Mucosa of descending colon (tissue), 3 donors: ENCODE data around the gene SUSD6. TPM values are rescaled to one million over a fixed set of nuclear protein-coding genes. Genes with fewer than 3 reads are reported as not detected.
A peak's percentile ranks its signal among the peaks of the same experiment; 100 is the strongest.

Experiments used
- ATAC-seq: fragments of 200-7000 bp; cut with Tn5 transposase; one replicate; pipeline ENCODE4 v1.9.1; 2020; ENCODE audit warnings: mild to moderate bottlenecking, moderate library complexity
- DNase-seq, 3 donors: peaks; one replicate each; pipeline ENCODE4 v3.0.0-alpha.2; 2020
- H3K36me3 ChIP-seq: fragments of 200-600 bp; one replicate; pipeline ENCODE4 v1.8.0; 2021; ENCODE audit warnings: low read depth, mild to moderate bottlenecking
- H3K4me1 ChIP-seq: fragments of 200-600 bp; one replicate; pipeline ENCODE4 v1.8.0; 2021; ENCODE audit warnings: low read depth, mild to moderate bottlenecking
- H3K4me3 ChIP-seq: fragments of 200-600 bp; one replicate; pipeline ENCODE4 v1.8.0; 2021; ENCODE audit warnings: mild to moderate bottlenecking
- H3K9me3 ChIP-seq: fragments of 200-600 bp; one replicate; pipeline ENCODE4 v1.8.0; 2021; ENCODE audit warnings: mild to moderate bottlenecking
- intact Hi-C, 2 donors: fragments of 100-400 bp; cut with DNase I in 1 of 2; cut with micrococcal nuclease in 1 of 2; formaldehyde crosslinking; loops; one replicate each; pipeline versions ENCODE4 v1.11.0 to v1.11.1; 2022; cut with DNase I, micrococcal nuclease
- total RNA-seq, 3 donors: library from RNA; stranded (reverse); fragmentation: NEBNext Ultra II Directional in 2 of 3; extraction: Animal tissue kit (Norgen Biotek cat#: 25700) in 2 of 3; gene quantifications; one replicate each; pipeline versions ENCODE4 v1.2.1 to v1.2.4, GENCODE V29; 2021 to 2023
- TF ChIP-seq, protein P1 (sequence below): fragments of 200-600 bp; IDR thresholded peaks from one replicate; pipeline ENCODE4 v1.8.0; 2022; ENCODE audit warnings: antibody characterized with exemption, mild to moderate bottlenecking
- donor health status: DM: no; HTN: no; CAD: no; lungs with moderate emphysema.
- donor health status: DM: no; HTN: no; CAD: no.
- donor health status: DM: no; HTN: yes; CAD: no.

Gene SUSD6
- total RNA-seq, 3 donors from 2014 or later = 56.3 to 98.3 (median 95.6) TPM

DNA sequence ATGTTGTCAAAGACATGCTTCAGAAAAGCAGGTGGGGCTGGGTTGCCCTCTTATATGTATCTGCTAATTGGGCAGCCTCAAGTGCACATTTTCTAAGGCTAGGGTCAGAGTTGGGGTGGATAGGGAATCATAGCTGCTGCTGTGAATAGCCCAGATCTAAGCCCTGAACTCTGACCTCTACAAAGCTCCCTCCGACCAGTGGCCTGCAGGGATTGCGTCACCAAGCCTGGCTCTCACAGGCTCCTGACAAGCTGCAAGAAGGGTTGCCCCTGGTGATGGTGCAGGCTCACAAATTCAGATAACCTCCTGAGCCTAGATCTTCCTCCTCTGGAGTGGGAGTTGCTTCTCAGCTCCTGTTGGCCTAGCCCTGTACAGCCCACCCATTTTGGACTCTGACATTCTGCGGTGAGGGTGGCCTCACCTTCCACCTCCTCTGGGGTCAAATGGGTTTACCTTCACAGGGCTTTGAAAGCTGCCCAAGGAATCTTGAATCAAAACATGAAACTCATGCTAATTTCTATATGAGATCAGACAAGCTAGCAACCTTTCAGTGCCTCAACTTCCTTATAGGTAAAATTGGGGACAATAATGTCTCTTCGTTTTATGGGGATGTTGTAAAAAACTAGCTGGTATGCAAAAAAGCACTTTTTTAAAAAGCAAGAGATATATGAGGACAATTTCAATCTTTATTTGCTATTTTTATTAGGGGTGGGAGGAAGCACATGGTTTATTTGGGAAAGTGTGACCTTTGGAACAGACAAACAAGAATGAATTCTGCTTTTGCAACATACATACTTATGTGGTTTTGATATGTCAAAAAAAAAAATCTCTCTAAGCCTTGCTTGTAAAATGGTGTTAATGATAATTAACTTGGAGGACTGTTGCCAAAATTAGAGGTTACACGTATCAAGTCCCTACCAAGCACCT, 4.9 kb upstream of the SUSD6 start:
- Histone ChIP-seq H3K4me1 (peaks cover 30% of the 10 kb centered on the region), H3K4me3 (no peak overlapping the region), H3K9me3 (no peaks in the 10 kb centered on the region), H3K36me3 (no peaks in the 10 kb centered on the region)
- ATAC-seq = peak; percentile 41
- intact Hi-C loops = no loop called here
- DNase-seq = peak; percentile 47 to 73 (median 61)
- TF ChIP-seq, protein P1, sequence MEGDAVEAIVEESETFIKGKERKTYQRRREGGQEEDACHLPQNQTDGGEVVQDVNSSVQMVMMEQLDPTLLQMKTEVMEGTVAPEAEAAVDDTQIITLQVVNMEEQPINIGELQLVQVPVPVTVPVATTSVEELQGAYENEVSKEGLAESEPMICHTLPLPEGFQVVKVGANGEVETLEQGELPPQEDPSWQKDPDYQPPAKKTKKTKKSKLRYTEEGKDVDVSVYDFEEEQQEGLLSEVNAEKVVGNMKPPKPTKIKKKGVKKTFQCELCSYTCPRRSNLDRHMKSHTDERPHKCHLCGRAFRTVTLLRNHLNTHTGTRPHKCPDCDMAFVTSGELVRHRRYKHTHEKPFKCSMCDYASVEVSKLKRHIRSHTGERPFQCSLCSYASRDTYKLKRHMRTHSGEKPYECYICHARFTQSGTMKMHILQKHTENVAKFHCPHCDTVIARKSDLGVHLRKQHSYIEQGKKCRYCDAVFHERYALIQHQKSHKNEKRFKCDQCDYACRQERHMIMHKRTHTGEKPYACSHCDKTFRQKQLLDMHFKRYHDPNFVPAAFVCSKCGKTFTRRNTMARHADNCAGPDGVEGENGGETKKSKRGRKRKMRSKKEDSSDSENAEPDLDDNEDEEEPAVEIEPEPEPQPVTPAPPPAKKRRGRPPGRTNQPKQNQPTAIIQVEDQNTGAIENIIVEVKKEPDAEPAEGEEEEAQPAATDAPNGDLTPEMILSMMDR = no peak

DNA sequence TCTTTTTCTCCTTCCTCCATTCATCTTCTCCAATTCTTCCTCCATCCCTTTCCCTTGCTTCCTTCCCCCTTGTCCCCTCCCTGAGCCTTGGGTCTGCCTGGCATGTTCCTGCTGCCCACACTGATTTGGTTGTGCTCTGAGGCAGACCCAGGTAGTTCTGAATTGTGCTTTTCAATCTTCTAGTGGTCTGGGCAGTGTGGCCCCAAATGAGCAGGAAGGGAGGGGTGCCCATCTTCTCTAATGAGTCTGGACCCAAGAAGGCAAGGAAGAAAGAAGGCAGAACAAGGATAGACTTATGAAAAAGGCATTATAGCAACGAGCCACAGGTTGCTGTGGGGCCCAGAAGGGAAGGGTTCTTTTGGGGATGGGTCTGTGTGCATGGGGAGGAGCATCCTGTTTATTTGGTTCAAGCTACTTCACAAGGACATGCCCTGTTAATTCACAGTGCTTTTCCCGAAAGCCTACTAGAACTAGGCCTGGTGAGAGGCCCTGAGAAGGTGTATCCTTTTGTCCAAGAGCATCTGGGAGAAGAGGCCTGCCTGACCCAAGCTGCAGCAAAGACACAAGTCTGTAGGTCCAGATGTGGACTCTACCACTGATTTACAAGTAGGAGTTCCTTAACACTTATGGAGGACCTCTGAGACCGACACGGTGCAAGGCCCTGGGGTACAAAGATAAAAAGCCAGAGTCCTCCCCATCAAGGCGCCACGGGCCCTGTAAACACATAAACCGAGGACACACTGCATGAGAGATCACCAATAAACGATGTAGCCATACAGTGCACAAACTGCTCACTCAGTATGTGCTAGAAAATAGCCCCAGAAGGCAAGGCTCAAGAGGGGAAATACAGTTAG, 1.1 kb upstream of the SUSD6 start:
- Histone ChIP-seq H3K9me3 (no peaks in the 10 kb centered on the region), H3K4me1 (peaks cover 54% of the 10 kb centered on the region), H3K4me3 (no peak overlapping the region), H3K36me3 (no peaks in the 10 kb centered on the region)
- no peak for ATAC-seq
- intact Hi-C loops = loop anchor here in 1 of 2 donors (10.0 kb wide), 1 partner anchor 55 kb away; no protein-coding TSS in a partner anchor
- peak in 1 of 3 donors; percentile 33 for DNase-seq
- TF ChIP-seq, protein P1 = no peak

DNA sequence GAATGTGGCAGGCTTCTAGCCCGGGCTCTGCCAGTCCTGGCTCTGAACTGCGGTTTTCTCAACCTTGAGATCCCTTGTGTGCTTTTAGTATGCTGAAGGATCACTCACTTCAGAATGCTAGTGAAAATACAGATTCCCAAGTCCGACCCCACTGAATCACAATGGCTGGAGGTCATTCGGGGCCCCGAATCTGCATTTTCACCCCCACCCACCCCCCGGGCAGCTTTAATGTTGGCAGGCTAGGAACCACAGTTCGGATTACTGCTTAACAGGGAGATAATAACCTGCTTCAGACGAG, 573 bp upstream of the SUSD6 start:
- TF ChIP-seq, protein P1 = no peak
- H3K4me3 ChIP-seq = peak overlapping the region; percentile 74
- no peak for DNase-seq
- intact Hi-C loops = loop anchor here in 1 of 2 donors (10.0 kb wide), 1 partner anchor 54 kb away; no protein-coding TSS in a partner anchor
- ATAC-seq = no peak
- peaks cover 54% of the 10 kb centered on the region for H3K4me1 ChIP-seq
- no peaks in the 10 kb centered on the region for H3K9me3 ChIP-seq
- H3K36me3 ChIP-seq = no peaks in the 10 kb centered on the region

DNA sequence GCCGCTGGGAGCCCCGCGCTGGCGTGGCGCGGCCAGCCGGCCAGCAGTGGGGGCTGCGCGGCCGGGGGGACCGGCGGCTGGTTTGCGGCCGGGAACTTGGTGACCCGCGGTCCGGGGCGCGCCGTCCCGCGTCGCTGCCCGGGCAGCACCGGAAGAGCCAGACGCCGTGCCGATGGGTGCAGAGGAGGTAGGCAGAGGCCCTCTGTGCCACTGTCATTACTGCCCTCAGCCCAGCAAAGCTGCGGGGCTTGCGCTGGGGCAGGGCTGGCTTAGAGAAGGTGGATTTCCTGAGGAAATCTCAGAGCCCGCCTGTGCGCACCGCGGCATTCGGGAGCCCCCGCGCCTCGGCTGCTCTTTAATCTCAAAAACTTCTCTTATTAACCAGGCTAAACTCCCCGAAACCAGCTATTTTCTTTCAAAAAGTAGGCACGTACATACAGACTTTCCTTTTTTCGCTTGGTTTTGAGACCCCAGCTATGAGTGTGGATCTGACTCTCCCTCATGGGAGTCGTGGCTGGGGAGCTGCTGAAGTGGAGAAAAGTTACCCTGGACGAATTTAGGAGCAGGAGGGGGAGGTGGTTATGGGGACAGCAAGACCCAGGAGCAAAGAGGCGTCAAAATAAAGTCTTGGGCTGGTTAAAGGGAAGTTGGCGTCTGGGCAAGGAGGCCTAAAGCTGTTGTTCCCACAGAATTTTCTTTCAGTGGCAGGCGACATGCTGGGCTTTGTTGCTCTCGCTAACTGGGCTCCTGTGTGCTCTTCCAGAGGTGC, 802 bp downstream of the SUSD6 start:
- Histone ChIP-seq H3K4me3 (peak overlapping the region; percentile 74), H3K9me3 (no peaks in the 10 kb centered on the region), H3K4me1 (peaks cover 57% of the 10 kb centered on the region), H3K36me3 (no peaks in the 10 kb centered on the region)
- intact Hi-C loops = loop anchor here in 1 of 2 donors (10.0 kb wide), 1 partner anchor 53 kb away; no protein-coding TSS in a partner anchor
- peak; percentile 27 for ATAC-seq
- TF ChIP-seq, protein P1 = no peak
- DNase-seq = peak; percentile 51 to 70 (median 69)

DNA sequence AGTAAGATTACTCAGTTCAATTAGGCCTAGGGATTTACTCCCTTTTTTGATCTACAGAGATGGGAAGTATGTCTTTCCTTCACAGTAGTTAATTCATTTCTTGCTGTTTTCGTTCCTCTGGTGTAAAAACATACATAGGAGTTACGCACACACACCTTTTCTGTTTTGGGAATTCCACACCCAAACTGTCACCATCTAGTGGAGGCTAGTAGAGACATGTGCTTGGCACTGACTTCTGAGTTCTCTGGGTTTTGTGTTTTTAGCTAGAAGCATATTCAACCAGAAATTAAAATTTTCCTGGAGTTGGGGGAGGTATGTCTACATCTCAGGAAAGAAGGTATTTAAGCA, 1.4 kb downstream of the SUSD6 start:
- Histone ChIP-seq H3K4me1 (peaks cover 57% of the 10 kb centered on the region), H3K9me3 (no peaks in the 10 kb centered on the region), H3K4me3 (no peak overlapping the region), H3K36me3 (no peaks in the 10 kb centered on the region)
- intact Hi-C loops = loop anchor here in 1 of 2 donors (10.0 kb wide), 1 partner anchor 52 kb away; no protein-coding TSS in a partner anchor
- ATAC-seq (no peak), DNase-seq (no peak)
- TF ChIP-seq, protein P1 = no peak
